ENCODE data around the gene PHACTR3. TPM values are rescaled to one million over a fixed set of nuclear protein-coding genes. Genes with fewer than 3 reads are reported as not detected.

Gene PHACTR3
- total and polyA plus RNA-seq, 2 experiments from 2014 or later = 0.45 to 0.61 TPM

GRCh38 chr20:59597240-59597639, 7.1 kb upstream of the PHACTR3 start:
- Histone ChIP-seq H3K4me2 (no peak overlapping the region), H3K9me2 (ENCODE audit: insufficient read depth) (no peaks in the 10 kb centered on the region), H2AFZ (no peak overlapping the region), H3K4me3 (no peak overlapping the region), H4K20me1 (replicated peaks; ENCODE audit: insufficient read depth) (no peaks in the 10 kb centered on the region; the same call in 1 of the 2 replicates), H3K36me3 (ENCODE audit: insufficient read depth) (no peaks in the 10 kb centered on the region), H3K27ac (ENCODE audit: low read depth) (no peak overlapping the region), H3F3A (replicated peaks; ENCODE audit: low read depth) (no peaks in the 10 kb centered on the region), H3K4me1 (ENCODE audit: insufficient read depth) (no peaks in the 10 kb centered on the region), H3K79me2 (replicated peaks; ENCODE audit: insufficient read depth) (no peaks in the 10 kb centered on the region), H3K27me3 (ENCODE audit: insufficient read depth) (peaks cover 54% of the 10 kb centered on the region)
- H3K27me3 Mint-ChIP-seq (ENCODE audit: insufficient read depth, low read depth, poor library complexity) = peaks cover 27% of the 10 kb centered on the region
- no peak for ATAC-seq
- TF ChIP-seq ETS1 (IDR thresholded peaks at IDR 0.05) = no peak
- no peak for TF ChIP-seq POLR2AphosphoS5 (IDR thresholded peaks at IDR 0.05; ENCODE audit: low read depth)
- TF ChIP-seq, protein P1, sequence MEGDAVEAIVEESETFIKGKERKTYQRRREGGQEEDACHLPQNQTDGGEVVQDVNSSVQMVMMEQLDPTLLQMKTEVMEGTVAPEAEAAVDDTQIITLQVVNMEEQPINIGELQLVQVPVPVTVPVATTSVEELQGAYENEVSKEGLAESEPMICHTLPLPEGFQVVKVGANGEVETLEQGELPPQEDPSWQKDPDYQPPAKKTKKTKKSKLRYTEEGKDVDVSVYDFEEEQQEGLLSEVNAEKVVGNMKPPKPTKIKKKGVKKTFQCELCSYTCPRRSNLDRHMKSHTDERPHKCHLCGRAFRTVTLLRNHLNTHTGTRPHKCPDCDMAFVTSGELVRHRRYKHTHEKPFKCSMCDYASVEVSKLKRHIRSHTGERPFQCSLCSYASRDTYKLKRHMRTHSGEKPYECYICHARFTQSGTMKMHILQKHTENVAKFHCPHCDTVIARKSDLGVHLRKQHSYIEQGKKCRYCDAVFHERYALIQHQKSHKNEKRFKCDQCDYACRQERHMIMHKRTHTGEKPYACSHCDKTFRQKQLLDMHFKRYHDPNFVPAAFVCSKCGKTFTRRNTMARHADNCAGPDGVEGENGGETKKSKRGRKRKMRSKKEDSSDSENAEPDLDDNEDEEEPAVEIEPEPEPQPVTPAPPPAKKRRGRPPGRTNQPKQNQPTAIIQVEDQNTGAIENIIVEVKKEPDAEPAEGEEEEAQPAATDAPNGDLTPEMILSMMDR (conservative IDR thresholded peaks at IDR 0.05; ENCODE audit: low read depth in 2 of 2) = no peak
- TF ChIP-seq JUNB (IDR thresholded peaks at IDR 0.05; ENCODE audit: unreplicated experiment) = no peak
- no peak for TF ChIP-seq EZH2 (IDR thresholded peaks at IDR 0.05; ENCODE audit: low read depth, unreplicated experiment)
- no peak for TF ChIP-seq CREB1 (CRISPR knock-in tag; IDR thresholded peaks at IDR 0.05; ENCODE audit: low read depth)
- no peak for TF ChIP-seq ZNF331 (CRISPR knock-in tag; IDR thresholded peaks at IDR 0.05; ENCODE audit: low read depth)
- H3K27ac Mint-ChIP-seq = no peak overlapping the region; the same call in 1 of the 2 replicates
- peaks cover 8% of the 10 kb centered on the region; the same call in 2 of the 3 replicates for H3K4me1 Mint-ChIP-seq
- no peaks in the 10 kb centered on the region for H3K36me3 Mint-ChIP-seq (ENCODE audit: low read depth)
- DNase-seq (ENCODE audit: low spot score) = no peak
- H3K4me3 Mint-ChIP-seq = no peak overlapping the region
- no peaks in the 10 kb centered on the region for H3K9me3 Mint-ChIP-seq

DNA sequence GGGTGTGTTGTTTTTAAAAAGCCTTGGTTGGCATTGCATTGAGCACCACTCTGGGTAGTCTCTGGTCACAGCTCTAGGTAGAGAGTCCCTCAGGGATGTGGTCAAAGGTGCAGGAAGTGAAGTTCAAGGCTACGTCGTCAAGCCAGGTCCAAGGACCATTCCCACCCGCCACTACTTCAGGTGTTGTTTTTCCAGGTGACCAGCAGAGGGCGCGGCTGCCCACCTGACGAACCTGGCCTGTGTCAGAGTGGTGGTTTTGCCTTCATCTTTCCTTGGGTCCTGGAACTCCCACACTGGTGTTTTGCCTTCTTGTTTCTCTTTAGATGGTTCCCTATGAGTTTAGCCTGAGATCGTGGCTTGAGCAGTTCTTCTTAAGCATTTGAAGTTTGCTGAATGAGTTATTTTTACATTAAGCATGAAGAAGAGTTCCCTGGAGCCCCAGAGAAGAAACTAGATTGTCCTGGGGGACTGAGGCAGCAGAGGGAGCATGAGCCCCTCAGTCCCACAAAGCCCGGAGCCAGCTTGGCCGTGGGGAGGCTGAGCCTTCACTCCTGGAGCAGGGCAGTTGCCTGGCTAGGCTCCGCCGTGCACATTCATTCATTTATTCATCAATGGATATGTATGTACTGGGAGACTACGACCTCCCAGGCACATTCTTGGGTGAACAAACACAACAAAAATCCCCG, 5.6 kb upstream of the PHACTR3 start:
- Histone ChIP-seq H2AFZ (no peak overlapping the region), H3K4me1 (ENCODE audit: insufficient read depth) (no peaks in the 10 kb centered on the region), H3K27me3 (ENCODE audit: insufficient read depth) (peaks cover 61% of the 10 kb centered on the region), H3K4me3 (no peak overlapping the region), H3K79me2 (replicated peaks; ENCODE audit: insufficient read depth) (no peaks in the 10 kb centered on the region), H3K27ac (ENCODE audit: low read depth) (no peak overlapping the region), H3K36me3 (ENCODE audit: insufficient read depth) (no peaks in the 10 kb centered on the region), H3K9me2 (ENCODE audit: insufficient read depth) (no peaks in the 10 kb centered on the region), H4K20me1 (replicated peaks; ENCODE audit: insufficient read depth) (no peaks in the 10 kb centered on the region; the same call in 1 of the 2 replicates), H3F3A (replicated peaks; ENCODE audit: low read depth) (no peaks in the 10 kb centered on the region), H3K4me2 (no peak overlapping the region)
- peaks cover 8% of the 10 kb centered on the region; the same call in 2 of the 3 replicates for H3K4me1 Mint-ChIP-seq
- TF ChIP-seq, protein P1 (conservative IDR thresholded peaks at IDR 0.05; ENCODE audit: low read depth in 2 of 2) = peak; percentile 83 to 93
- no peak for TF ChIP-seq POLR2AphosphoS5 (IDR thresholded peaks at IDR 0.05; ENCODE audit: low read depth)
- ATAC-seq (peak; percentile 94), DNase-seq (ENCODE audit: low spot score) (peak; percentile 66)
- H3K27ac Mint-ChIP-seq = no peak overlapping the region
- no peak overlapping the region for H3K4me3 Mint-ChIP-seq
- H3K36me3 Mint-ChIP-seq (ENCODE audit: low read depth) = no peaks in the 10 kb centered on the region
- H3K9me3 Mint-ChIP-seq = no peaks in the 10 kb centered on the region
- H3K27me3 Mint-ChIP-seq (ENCODE audit: insufficient read depth, low read depth, poor library complexity) = peaks cover 32% of the 10 kb centered on the region
